ENCODE data around the gene UTP4. TPM values are rescaled to one million over a fixed set of nuclear protein-coding genes. Genes with fewer than 3 reads are reported as not detected.
A peak's percentile ranks its signal among the peaks of the same experiment; 100 is the strongest.

UTP4 gene
- 18.3 TPM for total RNA-seq

GRCh38 chr16:69132424-69133252 lies at the start of gene UTP4, which contains the start of gene CHTF8:
UTP4 (plus strand) TSS chr16:69132649; CDS start chr16:69133460, 811 bp downstream.
CHTF8 (minus strand) TSS chr16:69132588; CDS start chr16:69121458, 11,130 bp downstream.
- Histone ChIP-seq H3K27ac (ENCODE audit: low read depth, low read length) (peak within 1 kb of the TSS; percentile 86), H3K9me3 (ENCODE audit: control insufficient read depth in 3 of 3, low read length in 3 of 3) (no peaks in the 10 kb centered on the region), H3K4me1 (ENCODE audit: control insufficient read depth in 3 of 3, insufficient read depth in 3 of 3, low read length in 3 of 3) (peaks cover 11 to 23% (median 13%) of the 10 kb centered on the region in 3 donors), H3K9ac (ENCODE audit: low read depth in 1 of 3, low read length in 3 of 3) (peak within 1 kb of the TSS; percentile 91 to 98 (median 95)), H3K4me3 (ENCODE audit: low read length in 3 of 3) (peak within 1 kb of the TSS; percentile 89 to 96 (median 92)), H3K36me3 (ENCODE audit: control insufficient read depth in 3 of 3, insufficient read depth in 3 of 3, low read length in 3 of 3) (peaks cover 0 to 7% (median 5%) of the 10 kb centered on the region in 3 donors), H3K27me3 (ENCODE audit: control insufficient read depth in 3 of 3, insufficient read depth in 3 of 3, low read length in 3 of 3) (no peaks in the 10 kb centered on the region)

GRCh38 chr16:69083306-69083941 lies 49.0 kb upstream of the UTP4 start:
- no peak overlapping the region for H3K9ac ChIP-seq (ENCODE audit: low read depth in 1 of 3, low read length in 3 of 3)
- H3K9me3 ChIP-seq (ENCODE audit: control insufficient read depth in 3 of 3, low read length in 3 of 3) = no peaks in the 10 kb centered on the region
- peaks cover 2 to 11% (median 8%) of the 10 kb centered on the region in 3 donors for H3K36me3 ChIP-seq (ENCODE audit: control insufficient read depth in 3 of 3, insufficient read depth in 3 of 3, low read length in 3 of 3)
- H3K27ac ChIP-seq (ENCODE audit: low read depth, low read length) = no peak overlapping the region
- H3K27me3 ChIP-seq (ENCODE audit: control insufficient read depth in 3 of 3, insufficient read depth in 3 of 3, low read length in 3 of 3) = no peaks in the 10 kb centered on the region
- H3K4me1 ChIP-seq (ENCODE audit: control insufficient read depth in 3 of 3, insufficient read depth in 3 of 3, low read length in 3 of 3) = peaks cover 0 to 3% (median 0%) of the 10 kb centered on the region in 3 donors
- no peak overlapping the region for H3K4me3 ChIP-seq (ENCODE audit: low read length in 3 of 3)

- peaks cover 2 to 11% (median 8%) of the 10 kb centered on the region in 3 donors for H3K36me3 ChIP-seq (ENCODE audit: control insufficient read depth in 3 of 3, insufficient read depth in 3 of 3, low read length in 3 of 3)
- no peaks in the 10 kb centered on the region for H3K27me3 ChIP-seq (ENCODE audit: control insufficient read depth in 3 of 3, insufficient read depth in 3 of 3, low read length in 3 of 3)
- H3K4me1 ChIP-seq (ENCODE audit: control insufficient read depth in 3 of 3, insufficient read depth in 3 of 3, low read length in 3 of 3) = peaks cover 0 to 5% (median 4%) of the 10 kb centered on the region in 3 donors
- H3K9ac ChIP-seq (ENCODE audit: low read depth in 1 of 3, low read length in 3 of 3) = no peak overlapping the region
- no peak overlapping the region for H3K4me3 ChIP-seq (ENCODE audit: low read length in 3 of 3)
- no peak overlapping the region for H3K27ac ChIP-seq (ENCODE audit: low read depth, low read length)
- no peaks in the 10 kb centered on the region for H3K9me3 ChIP-seq (ENCODE audit: control insufficient read depth in 3 of 3, low read length in 3 of 3)
Measured at GRCh38 chr16:69084289-69084688, 48.2 kb upstream of the UTP4 start.

GRCh38 chr16:69085032-69085695 lies 47.3 kb upstream of the UTP4 start:
- H3K9ac ChIP-seq (ENCODE audit: low read depth in 1 of 3, low read length in 3 of 3) = no peak overlapping the region
- peaks cover 2 to 11% (median 8%) of the 10 kb centered on the region in 3 donors for H3K36me3 ChIP-seq (ENCODE audit: control insufficient read depth in 3 of 3, insufficient read depth in 3 of 3, low read length in 3 of 3)
- H3K9me3 ChIP-seq (ENCODE audit: control insufficient read depth in 3 of 3, low read length in 3 of 3) = no peaks in the 10 kb centered on the region
- no peak overlapping the region for H3K27ac ChIP-seq (ENCODE audit: low read depth, low read length)
- H3K27me3 ChIP-seq (ENCODE audit: control insufficient read depth in 3 of 3, insufficient read depth in 3 of 3, low read length in 3 of 3) = no peaks in the 10 kb centered on the region
- no peak overlapping the region for H3K4me3 ChIP-seq (ENCODE audit: low read length in 3 of 3)
- H3K4me1 ChIP-seq (ENCODE audit: control insufficient read depth in 3 of 3, insufficient read depth in 3 of 3, low read length in 3 of 3) = peaks cover 0 to 10% (median 5%) of the 10 kb centered on the region in 3 donors

GRCh38 chr16:69087161-69087581 lies 45.3 kb upstream of the UTP4 start:
- Histone ChIP-seq H3K9ac (ENCODE audit: low read depth in 1 of 3, low read length in 3 of 3) (no peak overlapping the region), H3K4me1 (ENCODE audit: control insufficient read depth in 3 of 3, insufficient read depth in 3 of 3, low read length in 3 of 3) (peaks cover 0 to 10% (median 5%) of the 10 kb centered on the region in 3 donors), H3K27ac (ENCODE audit: low read depth, low read length) (no peak overlapping the region), H3K4me3 (ENCODE audit: low read length in 3 of 3) (no peak overlapping the region), H3K27me3 (ENCODE audit: control insufficient read depth in 3 of 3, insufficient read depth in 3 of 3, low read length in 3 of 3) (no peaks in the 10 kb centered on the region), H3K36me3 (ENCODE audit: control insufficient read depth in 3 of 3, insufficient read depth in 3 of 3, low read length in 3 of 3) (peaks cover 2 to 11% (median 8%) of the 10 kb centered on the region in 3 donors), H3K9me3 (ENCODE audit: control insufficient read depth in 3 of 3, low read length in 3 of 3) (no peaks in the 10 kb centered on the region)

GRCh38 chr16:69088684-69089083 lies 43.8 kb upstream of the UTP4 start:
- Histone ChIP-seq H3K9me3 (ENCODE audit: control insufficient read depth in 3 of 3, low read length in 3 of 3) (no peaks in the 10 kb centered on the region), H3K4me1 (ENCODE audit: control insufficient read depth in 3 of 3, insufficient read depth in 3 of 3, low read length in 3 of 3) (peaks cover 0 to 10% (median 5%) of the 10 kb centered on the region in 3 donors), H3K4me3 (ENCODE audit: low read length in 3 of 3) (no peak overlapping the region), H3K36me3 (ENCODE audit: control insufficient read depth in 3 of 3, insufficient read depth in 3 of 3, low read length in 3 of 3) (peaks cover 0 to 8% (median 7%) of the 10 kb centered on the region in 3 donors), H3K27me3 (ENCODE audit: control insufficient read depth in 3 of 3, insufficient read depth in 3 of 3, low read length in 3 of 3) (no peaks in the 10 kb centered on the region), H3K27ac (ENCODE audit: low read depth, low read length) (no peak overlapping the region), H3K9ac (ENCODE audit: low read depth in 1 of 3, low read length in 3 of 3) (no peak overlapping the region)

GRCh38 chr16:69089091-69089910 lies 43.1 kb upstream of the UTP4 start:
- H3K9ac ChIP-seq (ENCODE audit: low read depth in 1 of 3, low read length in 3 of 3) = no peak overlapping the region
- no peak overlapping the region for H3K4me3 ChIP-seq (ENCODE audit: low read length in 3 of 3)
- H3K4me1 ChIP-seq (ENCODE audit: control insufficient read depth in 3 of 3, insufficient read depth in 3 of 3, low read length in 3 of 3) = peaks cover 0 to 10% (median 5%) of the 10 kb centered on the region in 3 donors
- H3K9me3 ChIP-seq (ENCODE audit: control insufficient read depth in 3 of 3, low read length in 3 of 3) = no peaks in the 10 kb centered on the region
- peaks cover 0 to 8% (median 3%) of the 10 kb centered on the region in 3 donors for H3K36me3 ChIP-seq (ENCODE audit: control insufficient read depth in 3 of 3, insufficient read depth in 3 of 3, low read length in 3 of 3)
- no peak overlapping the region for H3K27ac ChIP-seq (ENCODE audit: low read depth, low read length)
- no peaks in the 10 kb centered on the region for H3K27me3 ChIP-seq (ENCODE audit: control insufficient read depth in 3 of 3, insufficient read depth in 3 of 3, low read length in 3 of 3)

GRCh38 chr16:69093974-69094373 lies 38.5 kb upstream of the UTP4 start:
- Histone ChIP-seq H3K36me3 (ENCODE audit: control insufficient read depth in 3 of 3, insufficient read depth in 3 of 3, low read length in 3 of 3) (no peaks in the 10 kb centered on the region), H3K4me1 (ENCODE audit: control insufficient read depth in 3 of 3, insufficient read depth in 3 of 3, low read length in 3 of 3) (peaks cover 0 to 9% (median under 1%) of the 10 kb centered on the region in 3 donors), H3K9ac (ENCODE audit: low read depth in 1 of 3, low read length in 3 of 3) (no peak overlapping the region), H3K9me3 (ENCODE audit: control insufficient read depth in 3 of 3, low read length in 3 of 3) (no peaks in the 10 kb centered on the region), H3K27me3 (ENCODE audit: control insufficient read depth in 3 of 3, insufficient read depth in 3 of 3, low read length in 3 of 3) (peaks cover 0 to 5% (median 3%) of the 10 kb centered on the region in 3 donors), H3K27ac (ENCODE audit: low read depth, low read length) (no peak overlapping the region), H3K4me3 (ENCODE audit: low read length in 3 of 3) (no peak overlapping the region)

GRCh38 chr16:69094501-69094900 lies 37.9 kb upstream of the UTP4 start:
- Histone ChIP-seq H3K27ac (ENCODE audit: low read depth, low read length) (no peak overlapping the region), H3K9me3 (ENCODE audit: control insufficient read depth in 3 of 3, low read length in 3 of 3) (no peaks in the 10 kb centered on the region), H3K9ac (ENCODE audit: low read depth in 1 of 3, low read length in 3 of 3) (no peak overlapping the region), H3K4me1 (ENCODE audit: control insufficient read depth in 3 of 3, insufficient read depth in 3 of 3, low read length in 3 of 3) (peaks cover 0 to 4% (median 0%) of the 10 kb centered on the region in 3 donors), H3K27me3 (ENCODE audit: control insufficient read depth in 3 of 3, insufficient read depth in 3 of 3, low read length in 3 of 3) (peaks cover 0 to 5% (median 3%) of the 10 kb centered on the region in 3 donors), H3K36me3 (ENCODE audit: control insufficient read depth in 3 of 3, insufficient read depth in 3 of 3, low read length in 3 of 3) (no peaks in the 10 kb centered on the region), H3K4me3 (ENCODE audit: low read length in 3 of 3) (no peak overlapping the region)
